NCI-H446 (cell line): ENCODE measurements around the gene SCGN.
A peak's percentile ranks its signal among the peaks of the same experiment; 100 is the strongest.

Source experiments
- DNase-seq, 2 experiments: peaks; one replicate each; lab custom pipeline; 2025; lab: John Stamatoyannopoulos, UW

Gene SCGN

DNA sequence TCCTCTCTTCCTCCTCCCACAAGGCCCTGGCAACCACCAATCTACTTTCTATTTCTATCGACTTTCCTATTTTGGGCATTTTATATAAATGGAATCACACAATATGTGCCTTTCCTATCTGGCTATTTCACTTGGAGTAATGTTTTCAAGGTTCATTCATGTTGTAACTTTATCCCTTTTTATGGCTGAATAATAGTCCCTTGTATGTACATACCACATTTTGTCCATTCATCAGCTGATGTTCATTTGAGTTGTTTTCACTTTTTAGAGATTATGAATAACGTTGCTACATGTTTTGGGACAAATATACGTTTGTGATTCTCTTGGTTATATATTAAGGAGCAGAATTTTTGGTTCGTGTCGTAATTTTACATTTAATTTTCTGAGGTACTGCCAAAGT lies 33.9 kb downstream of the SCGN start:
- DNase-seq = no peak

DNA sequence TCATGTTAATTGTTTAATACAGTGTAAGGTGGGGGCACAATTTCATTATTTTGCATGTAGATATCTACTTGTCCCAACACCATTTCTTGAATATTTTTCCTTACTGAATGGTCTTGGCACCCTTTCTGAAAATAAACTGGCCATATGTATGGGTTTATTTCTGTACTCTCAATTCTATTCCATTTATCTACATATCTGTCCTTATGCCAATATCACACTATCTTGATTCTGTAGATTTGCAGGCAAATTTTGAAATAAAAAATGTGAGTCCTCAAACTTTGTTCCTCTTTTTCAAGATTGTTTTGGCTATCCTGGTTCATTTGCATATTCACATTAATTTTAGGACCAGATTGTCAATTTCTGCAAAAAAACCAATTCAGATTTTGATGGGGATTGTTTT lies 34.8 kb downstream of the SCGN start:
- DNase-seq = no peak

DNA sequence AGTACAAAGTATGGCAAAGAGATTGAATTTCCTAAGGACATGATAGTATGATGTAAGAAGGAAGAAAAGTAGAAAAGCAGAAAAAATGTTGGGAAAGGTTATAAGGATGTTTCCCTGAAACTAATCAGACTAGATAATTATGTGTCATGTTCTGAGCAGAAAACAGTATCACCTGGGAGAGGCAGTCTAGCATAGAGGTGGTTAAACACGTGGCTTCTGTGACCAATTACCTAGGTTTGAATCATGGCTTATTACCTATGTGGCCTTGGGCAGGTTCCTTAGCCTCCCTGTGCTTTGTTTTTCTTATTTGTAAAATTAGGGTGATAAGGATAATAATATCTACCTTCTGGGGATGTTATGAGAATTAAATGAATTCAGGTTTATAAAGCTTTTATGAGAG lies 38.0 kb downstream of the SCGN start:
- DNase-seq = no peak

DNA sequence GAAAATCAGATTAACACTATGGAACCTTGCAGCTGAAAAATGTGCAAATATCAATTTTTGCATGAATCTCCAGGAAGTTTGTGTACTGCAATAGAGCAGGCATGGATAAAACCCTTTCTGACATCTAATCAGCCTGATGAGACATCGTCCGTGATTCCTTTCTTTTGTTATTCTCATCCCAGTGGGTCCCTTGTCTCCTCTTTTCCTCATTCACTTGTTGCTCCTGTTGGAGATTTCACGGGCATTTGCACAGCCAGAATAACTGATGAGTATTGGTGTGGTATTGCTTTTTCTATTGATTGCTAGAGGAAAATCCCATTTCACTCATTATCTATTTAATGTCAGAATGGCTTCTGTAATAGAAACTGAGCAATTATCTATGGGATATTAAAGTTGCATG lies 39.9 kb downstream of the SCGN start:
- DNase-seq = no peak

DNA sequence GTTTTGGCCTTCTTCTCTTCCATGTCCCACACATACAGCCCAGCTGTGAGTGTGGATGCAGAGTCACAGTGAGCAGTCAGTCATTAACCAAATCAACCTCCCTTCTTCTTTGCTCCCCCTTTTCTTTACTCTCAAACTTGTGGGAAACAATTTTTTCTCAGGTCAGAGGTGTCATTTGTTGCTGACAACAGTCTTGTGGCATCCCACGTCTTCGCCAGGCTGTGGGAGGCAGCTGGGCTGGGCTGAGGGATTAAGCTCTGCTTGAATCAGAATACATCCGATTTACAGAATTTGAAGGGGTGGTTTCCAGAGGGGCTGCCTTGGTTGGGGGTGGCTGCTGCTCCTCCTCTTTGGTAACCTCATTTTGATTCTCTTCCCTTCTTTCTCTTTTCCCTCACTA lies 40.5 kb downstream of the SCGN start:
- no peak for DNase-seq

DNA sequence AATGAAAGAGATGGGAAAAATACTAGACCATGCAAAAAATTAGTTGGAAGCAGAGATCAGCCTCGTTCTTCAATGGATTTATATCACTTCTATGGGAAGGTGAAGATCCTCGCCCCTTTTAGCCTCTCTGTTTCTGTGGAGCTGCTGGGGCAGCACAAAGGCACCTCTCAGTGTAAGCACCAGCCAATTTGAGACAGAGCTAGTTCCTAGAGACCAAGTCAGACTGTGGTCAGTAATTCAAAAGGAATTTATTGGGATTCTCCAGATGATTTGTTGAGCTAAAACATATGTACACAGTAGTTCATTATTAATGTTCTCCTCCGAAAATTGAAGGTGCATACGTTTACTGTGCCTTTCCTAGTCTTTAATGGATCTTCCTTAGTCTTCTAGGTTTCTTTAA lies 42.4 kb downstream of the SCGN start:
- DNase-seq = no peak

DNA sequence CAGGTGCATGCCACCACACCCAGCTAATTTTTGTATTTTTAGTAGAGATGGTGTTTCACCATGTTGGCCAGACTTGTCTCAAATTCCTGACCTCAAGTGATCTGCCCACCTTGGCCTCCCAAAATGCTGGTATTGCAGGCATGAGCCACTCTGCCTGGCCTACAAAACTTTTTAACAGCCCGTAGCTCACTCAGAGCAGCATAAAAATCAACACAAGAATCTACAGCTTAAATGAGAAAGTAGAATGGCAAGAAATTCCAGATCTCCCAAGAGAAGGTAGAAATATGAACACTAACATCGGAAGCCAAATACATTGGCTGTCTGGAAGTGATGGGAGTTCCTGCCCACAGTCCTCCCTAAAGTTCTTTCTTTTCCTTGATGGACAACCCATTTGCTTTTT lies 43.7 kb downstream of the SCGN start:
- DNase-seq = no peak

DNA sequence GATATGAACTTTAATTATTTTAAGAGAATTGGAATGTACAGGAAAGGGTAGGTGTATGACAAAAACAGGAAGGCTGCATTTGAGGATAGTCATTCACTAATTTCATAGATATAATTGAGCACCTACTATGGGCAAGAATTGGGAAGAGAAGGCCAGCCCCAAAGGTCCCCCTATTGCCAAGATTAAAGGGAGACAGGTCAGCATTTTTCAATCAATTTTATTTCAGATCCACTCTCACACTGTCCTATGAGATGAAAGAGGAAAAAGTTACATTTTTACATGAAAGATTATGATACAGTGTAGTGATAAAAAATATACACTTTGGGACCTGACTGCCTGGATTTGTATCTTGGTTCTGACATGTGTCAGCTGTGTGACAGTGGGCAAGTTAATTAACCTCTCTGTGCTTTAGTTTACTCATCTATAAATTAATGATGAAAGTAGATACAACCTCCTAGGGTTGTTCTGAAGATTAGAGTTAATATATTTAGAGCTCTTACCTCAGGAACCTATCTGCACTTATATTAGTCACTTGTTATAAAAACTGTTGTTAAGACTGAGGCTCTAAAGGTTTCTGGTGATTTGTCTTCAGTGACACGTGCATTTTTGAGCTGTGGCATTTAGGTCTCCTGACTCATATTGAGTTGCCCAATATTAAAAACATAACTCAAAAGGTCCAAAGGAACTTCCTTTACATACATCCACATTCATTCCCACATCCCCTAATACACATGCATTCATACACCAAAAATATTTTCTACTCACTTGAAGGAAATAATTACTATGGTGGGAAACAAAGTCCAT lies 45.7 kb downstream of the SCGN start:
- DNase-seq = no peak

DNA sequence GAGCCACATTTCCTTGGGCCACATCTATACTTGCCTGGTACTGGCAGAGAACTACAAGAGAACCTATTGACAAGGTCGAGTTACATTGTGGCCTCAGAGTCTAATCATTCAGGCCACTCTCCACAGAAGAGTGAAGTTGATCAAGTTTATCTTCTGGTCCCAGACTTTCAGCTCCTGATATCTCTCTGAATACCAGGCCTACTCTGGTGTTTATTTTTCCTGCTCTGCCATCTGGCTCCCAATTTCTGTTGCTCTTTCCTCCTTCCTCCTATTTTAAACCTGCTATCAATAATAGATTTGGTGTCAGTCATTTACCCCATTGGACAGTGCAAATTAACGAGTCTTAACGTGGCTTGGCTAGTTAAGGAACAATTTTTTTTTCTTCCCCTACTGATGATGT lies 46.6 kb downstream of the SCGN start:
- DNase-seq = peak in 1 of 2 experiments; percentile 36

DNA sequence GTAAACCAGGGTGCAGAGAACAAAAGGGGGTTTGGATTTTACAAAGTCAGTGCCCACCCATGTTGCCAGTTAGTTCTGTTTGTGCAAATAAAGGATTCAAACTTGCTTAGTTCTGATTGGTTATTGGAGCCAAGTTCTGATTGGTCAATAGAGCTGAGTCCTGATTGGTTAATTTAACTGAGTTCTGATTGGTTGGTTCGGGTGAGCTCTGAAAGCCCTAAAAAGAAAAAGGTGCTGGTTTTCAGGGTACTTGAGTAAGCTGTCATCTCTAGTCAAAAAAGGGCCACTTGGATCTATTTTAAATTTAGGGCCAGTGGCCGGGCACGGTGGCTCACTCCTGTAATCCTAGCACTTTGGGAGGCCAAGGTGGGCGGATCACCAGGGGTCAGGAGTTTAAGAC lies 47.6 kb downstream of the SCGN start:
- no peak for DNase-seq

DNA sequence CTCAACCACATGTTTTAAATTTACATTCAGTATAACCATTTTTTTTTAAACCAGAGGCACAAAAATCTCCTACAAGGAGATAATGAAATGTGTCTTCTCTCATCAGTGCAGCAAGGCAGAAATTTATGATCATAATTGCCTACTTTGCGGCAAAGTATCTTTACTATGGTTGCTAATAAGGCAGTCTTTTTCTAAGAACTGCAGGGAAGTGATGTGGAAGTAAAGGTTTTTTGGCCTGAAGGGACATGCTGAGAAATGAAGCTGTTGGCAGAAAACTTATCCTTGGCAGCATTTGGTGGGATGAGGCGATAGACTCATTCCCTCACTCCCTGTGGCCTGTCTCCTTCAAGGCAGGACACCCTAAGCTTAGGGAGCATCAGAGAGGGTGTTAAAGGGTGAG lies 48.7 kb downstream of the SCGN start:
- peak; percentile 69 to 81 for DNase-seq

DNA sequence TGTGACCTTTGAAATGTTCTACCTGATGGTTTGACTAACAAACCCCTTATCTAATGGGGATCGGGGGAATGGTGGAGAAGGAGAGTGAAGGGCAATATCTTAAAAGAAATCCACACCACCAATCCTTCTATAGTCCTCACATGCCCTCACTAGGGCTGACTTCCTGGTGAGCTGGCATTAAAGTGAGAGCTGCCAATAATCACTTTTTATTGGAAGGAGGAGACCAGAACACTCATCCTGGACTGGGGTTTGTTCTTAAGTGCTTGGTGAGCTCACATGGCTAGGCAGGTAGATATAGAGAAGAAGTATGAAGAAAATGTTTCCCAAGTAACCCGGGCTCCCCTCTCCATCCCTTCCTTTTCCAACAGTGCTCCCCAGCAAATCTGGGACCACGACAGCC lies 49.8 kb downstream of the SCGN start:
- no peak for DNase-seq

DNA sequence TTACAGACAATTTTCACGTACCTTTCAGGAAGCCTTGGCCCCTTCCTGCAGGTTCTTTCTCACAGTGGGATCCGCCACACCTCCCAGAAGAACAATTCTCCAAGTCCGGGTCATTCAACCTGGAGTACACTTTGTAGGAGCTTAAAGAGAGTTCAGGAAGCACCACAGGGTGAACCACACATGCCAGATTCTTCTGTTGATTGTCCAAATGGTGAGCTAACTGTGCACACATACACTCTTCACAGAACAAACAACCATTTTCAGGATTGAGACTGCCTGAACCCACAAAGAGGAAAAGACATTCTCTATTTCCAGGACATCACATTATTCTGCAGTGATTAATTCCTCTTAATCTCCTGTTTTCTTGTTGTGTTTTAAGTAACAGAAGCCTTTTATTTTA lies 51.0 kb downstream of the SCGN start:
- DNase-seq = no peak

DNA sequence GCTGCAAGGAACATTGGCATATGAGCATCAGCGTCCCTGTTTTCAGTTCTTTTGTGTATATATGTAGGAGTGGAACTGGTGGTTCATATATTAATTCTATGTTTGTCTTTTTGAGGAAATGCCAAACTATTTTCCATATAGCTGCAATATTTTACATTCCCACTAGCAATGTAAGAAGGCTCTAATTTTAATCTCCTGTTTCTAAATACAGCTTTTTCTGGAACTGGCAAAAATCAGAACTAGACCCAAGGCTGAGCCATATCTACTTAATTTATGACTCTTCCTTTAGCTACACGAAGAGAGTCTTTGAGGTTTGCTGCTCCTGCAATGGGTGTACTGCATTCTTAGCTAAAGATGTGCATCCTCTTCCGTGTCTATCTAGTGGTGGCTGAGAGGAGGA lies 52.0 kb downstream of the SCGN start:
- no peak for DNase-seq

DNA sequence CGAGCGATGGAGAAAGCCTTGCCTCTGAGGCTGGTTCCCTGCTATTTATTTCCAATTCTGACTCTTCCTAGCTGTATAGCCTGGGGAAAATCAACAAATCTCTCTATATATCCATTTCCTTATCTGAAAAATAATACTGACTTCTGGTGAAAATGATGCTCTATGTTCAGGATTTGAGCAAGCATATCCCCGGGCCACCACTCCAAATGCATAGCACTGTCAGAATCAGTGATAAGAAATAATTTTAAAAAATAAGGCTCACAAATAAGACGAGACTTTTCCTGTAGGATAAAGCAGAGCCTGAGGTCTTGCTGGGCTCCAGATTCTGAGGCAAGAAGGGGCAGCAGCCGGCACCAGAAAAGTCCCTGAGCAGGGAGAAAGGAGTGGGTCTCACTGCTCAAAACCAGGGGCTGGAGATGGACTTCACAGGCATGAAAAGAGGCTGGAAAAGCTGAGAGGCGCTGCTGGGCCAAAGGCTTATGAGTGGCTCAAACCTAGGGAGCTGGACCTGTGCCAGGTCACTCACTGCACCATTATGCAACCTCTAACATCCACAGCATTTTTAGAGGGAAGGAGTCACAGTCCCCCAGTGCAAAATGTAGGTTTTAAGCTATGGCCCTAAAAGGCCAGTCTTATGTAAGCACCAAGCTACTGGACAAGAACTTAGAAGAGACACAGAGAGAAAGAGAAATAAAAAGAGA lies 54.4 kb downstream of the SCGN start:
- peak in 1 of 2 experiments; percentile 16 for DNase-seq

DNA sequence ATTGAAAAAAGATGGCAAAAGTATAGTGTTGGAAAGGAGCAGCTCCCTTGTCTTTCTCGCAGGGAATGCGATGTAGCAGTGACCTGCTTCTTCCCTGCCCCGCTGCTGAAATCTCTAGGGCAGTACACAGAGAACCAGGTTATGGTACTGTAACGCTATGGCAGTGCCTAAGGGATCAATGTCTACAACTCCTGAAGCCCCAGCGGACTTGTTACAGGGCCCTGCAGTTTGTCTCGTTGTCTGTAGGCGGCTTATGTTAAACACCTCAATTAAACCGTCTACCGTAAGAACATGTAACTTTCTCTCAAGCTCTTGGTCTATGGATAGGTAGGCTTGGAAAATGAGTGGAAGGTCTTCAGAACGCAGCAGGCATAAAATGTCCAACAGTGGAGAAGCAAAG lies 57.7 kb downstream of the SCGN start:
- no peak for DNase-seq

DNA sequence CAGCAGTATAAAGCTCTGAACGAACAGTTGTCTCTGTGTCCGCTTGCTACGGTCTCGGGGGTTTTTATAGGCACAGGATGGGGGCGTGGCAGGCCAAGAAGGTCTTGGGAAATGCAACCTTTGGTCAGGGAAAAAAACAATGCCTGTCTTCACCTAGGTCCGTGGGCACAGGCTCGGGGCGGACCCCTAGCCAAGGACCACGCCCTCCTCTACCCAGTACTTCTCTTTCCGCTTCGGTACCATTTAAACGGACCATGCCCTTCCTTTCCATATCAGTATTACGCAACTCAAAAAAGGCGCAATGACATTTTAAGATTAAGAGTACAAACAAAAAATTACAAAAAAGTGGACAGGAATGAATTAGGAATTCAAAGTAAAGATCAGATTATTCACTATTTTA lies 58.3 kb downstream of the SCGN start:
- no peak for DNase-seq

DNA sequence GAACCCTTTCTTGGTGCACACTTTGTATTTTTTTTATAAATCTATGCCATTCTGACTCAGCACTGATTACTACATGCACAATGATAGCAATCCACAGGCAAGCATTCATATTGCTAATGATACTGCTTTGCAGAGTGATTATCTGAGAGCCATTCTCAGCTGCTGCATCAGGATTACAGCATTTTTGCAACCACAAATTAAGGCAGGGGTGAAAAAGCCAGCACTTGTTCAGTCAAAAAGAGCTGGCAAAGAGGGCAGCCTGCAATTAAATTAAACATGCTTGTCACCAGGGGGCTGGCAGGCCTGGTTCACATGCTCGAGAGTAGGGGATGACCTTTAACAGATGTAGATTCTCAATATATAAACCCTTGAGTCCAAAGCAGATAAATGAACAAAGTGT lies 61.8 kb downstream of the SCGN start:
- DNase-seq = no peak

DNA sequence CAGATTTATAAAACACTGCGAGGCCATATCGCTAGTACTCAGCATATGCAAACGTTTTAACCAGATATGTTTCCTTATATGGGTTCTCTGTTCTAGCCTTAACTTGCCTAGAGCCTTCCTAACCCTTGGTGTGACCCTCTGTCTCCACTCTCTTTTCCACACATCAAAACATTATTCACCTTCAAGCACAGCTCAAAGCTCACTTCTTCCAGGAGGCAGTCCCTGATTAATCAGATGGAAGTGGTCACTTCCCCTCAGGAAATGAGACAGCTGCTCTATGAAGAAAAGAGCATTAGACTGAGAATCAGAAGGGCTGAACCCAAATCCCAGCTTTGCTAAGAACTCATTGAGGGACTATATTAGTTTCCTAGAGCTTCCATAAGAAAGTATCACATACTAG lies 62.8 kb downstream of the SCGN start:
- DNase-seq = no peak

DNA sequence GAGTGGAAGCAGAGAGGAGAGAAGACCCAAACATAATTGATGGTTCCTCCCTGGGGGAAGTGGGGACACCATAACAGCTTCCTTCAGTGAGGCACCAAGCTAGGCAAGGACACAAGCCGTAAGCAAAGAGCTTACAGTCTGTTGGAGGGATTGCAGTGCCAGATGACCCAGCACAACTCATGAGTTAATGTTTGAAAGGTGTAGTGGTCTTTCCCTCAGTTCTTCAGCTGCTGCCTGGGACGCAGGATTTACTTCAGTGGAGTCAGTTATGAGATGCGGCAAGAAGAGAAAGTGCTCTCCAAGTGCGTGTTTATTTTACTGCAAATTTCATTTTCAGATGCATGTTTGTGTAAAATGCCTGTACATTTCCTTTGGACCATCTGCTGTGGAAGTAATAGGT lies 63.8 kb downstream of the SCGN start:
- no peak for DNase-seq

DNA sequence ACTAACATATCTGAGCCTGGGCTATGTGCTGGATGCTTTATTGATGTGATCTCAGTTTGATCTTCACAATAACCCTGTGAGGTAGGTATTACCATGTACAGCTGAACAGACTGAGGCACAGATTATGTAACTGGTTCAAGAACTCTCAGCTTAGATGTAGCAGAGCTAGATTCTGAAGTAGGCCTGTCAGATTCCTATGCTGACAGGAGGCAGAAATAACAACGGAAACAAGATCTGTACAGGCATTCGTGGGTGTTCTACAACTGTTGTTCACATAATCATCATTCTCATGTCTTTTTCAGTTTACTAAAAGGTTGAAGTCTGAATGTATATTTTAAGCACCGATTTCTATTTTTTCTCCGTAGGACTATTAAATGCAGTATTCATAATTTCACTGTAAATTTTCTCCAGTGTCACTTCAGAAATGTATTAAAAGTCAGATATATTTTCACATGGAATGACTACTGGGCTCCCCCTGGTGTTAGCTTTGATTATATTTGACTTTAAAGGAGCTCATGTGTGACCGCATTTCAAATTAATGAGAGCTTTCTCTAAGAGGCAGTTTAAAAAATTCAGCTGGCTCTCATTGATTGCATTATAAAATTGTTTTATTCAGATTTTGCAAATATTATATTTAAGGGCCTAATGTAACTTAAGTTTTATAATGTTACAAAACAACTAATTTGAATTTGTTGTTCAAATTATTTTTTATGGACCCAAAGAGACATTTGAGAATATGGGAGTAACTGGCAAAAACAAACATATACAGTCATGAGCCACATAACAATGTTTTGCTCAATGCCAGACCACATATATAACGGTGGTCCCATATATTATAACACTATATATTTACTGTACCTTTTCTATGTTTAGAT lies 66.1 kb downstream of the SCGN start:
- peak; percentile 42 to 64 for DNase-seq

DNA sequence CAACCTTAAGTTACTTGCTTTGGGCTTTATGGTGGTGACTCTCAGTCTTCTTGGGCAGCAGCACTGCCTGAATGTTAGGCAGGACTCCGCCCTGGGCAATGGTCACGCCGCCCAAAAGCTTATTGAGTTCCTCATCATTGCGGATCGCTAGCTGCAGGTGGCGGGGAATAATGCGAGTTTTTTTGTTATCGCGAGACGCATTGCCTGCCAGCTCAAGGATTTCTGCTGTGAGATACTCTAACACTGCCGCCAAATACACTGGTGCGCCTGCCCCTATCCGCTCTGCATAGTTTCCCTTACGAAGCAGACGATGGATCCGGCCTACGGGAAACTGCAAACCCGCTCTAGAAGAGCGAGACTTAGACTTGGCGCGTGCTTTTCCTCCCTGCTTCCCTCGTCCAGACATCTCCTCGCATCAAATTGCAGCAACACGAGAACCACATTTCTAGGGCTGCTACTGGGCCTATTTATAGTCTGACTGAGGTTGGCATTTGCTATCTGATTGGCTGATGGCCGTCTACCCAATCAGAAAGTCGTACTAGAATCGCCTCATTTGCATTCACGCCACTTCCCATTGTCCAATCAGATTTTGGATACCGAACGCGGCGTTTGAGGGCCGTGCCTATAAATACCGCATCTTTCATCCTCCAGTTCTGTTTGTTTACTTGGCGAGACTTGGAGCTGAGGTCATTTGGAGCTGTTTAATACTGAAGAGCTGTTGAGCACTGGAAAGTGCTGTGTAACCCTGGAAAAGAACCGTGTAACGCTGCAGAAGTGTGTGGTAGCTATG lies 74.3 kb downstream of the SCGN start:
- DNase-seq = no peak
